IPS-NIHi7 (cell line): ENCODE data around the gene MAN1A1.

ENCODE experiments used
- DNase-seq: peaks from one replicate; pipeline ENCODE4 v3.0.0; 2012; ENCODE audit warnings: mixed read lengths; ENCODE audit errors: extremely low spot score

The MAN1A1 gene

DNA sequence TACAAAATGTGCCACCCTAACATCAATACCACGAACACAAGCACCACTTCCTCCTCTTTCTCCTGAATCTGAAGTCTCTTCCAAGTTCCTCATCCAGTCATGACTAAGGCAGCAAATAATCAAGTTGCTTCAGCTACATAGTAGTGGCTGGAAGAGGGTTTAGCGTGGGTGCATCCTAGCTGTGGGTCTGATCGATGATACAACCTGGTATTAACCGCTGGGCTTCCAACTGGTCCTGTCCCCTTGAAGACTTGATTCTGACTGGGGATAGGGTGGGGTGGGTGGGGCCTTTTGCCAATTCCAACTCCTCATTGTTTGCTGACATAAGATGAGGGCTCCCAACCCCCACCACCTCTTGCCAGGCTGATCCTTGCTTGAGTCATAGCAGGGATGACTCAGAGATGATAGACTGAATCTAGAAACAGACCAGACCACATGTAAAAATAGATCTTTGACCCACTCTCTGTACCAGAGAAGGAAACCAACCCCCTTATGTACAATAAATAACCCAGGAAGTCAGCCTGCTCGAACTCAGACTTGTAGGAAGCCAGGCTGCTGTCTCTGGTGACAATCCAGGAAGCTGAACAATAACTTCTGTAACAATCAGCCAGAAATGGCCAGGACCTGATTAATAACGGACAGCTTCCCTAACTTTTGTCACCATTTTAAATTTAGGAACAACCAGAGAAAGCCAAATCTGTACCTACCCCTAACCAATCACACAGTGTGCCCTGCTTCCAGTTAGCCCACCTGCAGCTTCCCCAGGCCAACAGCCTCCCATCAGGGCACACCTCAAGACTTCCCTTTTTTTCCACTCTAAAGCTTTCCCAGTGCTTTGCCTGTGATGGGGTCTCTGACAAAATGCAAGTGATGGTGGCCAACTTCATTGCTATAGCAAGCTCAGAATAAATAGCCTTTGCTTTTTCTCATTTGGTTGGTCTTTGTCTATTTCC is 202.2 kb downstream of the MAN1A1 start:
- DNase-seq = peak; percentile 28

DNA sequence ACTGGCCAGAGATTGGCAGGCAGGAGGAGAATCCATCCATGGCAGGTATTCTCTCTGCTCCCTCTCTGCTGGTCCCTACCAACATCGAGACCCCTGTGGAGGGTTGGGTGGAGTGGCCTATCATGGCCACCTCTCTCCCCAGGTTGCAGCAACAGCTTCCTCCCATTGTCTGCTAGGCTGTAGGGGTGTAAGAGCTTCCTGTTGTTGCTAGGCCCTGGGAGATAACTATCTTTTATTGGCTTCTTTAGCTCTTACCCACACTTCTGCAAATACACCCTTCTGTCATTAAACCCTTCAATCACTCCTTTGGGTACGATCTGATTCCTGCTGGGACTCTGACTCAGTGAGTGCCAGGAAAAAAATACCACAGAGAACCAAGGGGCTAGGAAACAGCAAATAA is 204.4 kb downstream of the MAN1A1 start:
- DNase-seq = no peak

DNA sequence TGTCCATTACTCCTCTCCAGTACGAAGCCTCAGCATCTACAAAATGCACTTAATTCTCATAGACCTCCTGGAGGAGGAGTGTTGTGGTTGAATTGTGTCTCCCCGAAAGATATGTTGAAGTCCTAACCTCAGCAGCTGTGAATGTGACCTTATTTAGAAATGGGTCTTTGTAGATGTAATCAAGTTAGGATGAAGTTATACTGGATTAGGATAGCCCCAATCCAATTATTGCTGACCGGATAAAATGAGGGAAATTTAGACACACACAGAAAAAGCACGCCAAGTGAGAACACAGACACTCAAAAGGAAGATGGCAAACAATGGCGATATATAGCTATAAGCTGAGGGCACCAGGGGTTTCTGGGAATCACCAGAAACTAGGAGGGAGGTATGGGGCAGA is 206.9 kb downstream of the MAN1A1 start:
- DNase-seq = no peak

GRCh38 chr6:119142041-119142440 is 207.5 kb downstream of the MAN1A1 start:
- no peak for DNase-seq

DNA sequence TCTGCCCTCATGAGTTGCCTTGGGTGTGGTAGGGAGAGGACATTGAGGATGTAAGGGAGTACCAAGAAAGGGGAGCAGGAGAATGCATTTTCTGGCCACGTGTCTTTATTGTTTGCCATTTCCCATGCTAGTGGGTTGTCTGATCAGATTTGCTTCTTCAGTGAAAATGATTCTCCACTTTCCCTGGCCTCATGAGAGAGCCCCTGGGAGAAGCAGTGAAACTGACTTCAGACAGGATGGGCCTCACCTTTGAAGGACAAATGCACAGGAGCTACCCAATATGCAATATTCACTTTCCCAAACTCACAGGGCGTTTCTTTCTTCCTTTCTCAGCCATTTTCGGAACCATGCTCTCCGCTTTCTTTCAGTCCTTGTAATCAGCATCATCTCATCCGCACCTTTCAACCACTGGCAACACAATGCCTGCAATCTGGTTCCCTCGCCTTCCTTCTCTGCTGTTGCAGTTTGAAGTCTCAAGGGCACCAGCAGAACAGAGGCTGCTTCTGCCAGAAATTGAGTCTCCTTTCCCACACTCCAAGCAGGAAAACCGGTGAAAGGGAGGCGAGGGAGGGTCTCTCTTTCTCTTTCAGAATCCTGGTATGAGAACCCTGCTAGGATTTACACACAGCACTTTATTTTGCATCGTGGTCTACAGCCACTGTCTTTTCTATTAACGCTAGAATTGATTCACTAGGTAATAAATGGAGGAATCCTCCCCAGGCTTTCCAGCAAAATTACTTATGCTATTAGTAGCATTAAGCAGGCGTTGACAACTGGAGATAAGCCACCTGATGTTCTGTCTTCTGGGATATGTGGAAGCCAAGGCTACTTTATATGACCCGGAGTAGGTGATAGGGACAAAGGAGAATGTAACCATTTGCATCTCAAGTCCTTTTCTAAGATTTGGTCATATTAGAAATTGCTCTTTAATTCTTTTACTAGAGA is 209.1 kb downstream of the MAN1A1 start:
- DNase-seq = no peak

- DNase-seq = no peak
Measured at GRCh38 chr6:119138906-119139541, 210.5 kb downstream of the MAN1A1 start.

- DNase-seq = no peak
Measured at GRCh38 chr6:119137194-119138072, 212.1 kb downstream of the MAN1A1 start.

- no peak for DNase-seq
Measured at GRCh38 chr6:119134752-119135151, 214.8 kb downstream of the MAN1A1 start.

DNA sequence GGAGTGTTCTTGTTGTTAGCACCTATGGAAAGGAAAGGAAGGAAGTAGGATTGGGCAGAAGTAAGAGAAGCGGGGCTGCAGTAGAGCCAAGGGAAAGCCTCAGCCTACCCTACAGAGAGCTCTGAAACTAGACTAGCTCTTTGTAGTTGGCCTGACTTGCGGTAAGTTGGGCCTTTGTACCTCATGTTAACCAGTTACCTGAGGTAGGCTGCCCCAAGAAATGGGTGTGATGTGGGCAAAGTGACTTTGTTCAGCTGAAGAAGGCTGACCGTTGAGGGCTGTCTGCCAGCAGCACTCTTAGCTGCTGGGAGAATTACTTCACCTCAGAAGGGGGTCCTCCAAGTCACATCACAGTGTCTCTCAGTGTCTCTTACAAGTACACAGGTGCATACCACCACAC is 216.2 kb downstream of the MAN1A1 start:
- DNase-seq = no peak

GRCh38 chr6:119132261-119132981 is 217.1 kb downstream of the MAN1A1 start:
- DNase-seq = no peak

GRCh38 chr6:119129968-119130484 is 219.5 kb downstream of the MAN1A1 start:
- no peak for DNase-seq

- DNase-seq = peak; percentile 50
Measured at GRCh38 chr6:119129148-119129967, 220.2 kb downstream of the MAN1A1 start.

- no peak for DNase-seq
Measured at GRCh38 chr6:119128252-119128912, 221.2 kb downstream of the MAN1A1 start.

DNA sequence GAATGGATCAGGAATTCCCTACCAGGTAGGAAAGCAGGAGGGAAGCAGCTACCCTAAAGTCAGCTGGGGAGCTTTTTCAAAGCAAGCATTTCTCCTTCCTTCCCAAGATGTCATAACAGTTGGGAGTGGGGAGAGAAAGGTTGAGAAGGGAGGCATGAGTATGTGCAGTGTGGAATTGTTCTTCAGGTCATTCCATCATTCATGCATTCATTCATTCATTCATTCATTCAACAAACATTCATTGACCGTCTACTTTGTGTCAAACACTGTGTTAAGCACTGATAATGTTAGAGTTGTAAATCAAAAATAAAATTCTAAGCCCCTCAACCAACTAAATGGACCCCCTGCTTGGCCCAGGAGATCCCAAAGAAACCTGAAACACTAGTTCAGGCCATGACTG is 221.9 kb downstream of the MAN1A1 start:
- DNase-seq = no peak
